Mesendoderm (in vitro differentiated cells): Measurements from ENCODE around the gene DNAJC15.

Experiments used
- DNase-seq: peaks from one replicate; pipeline ENCODE4 v3.0.0; 2013
- H2AK5ac ChIP-seq: 2 replicates; pipeline ENCODE4 v1.6.1; 2013; ENCODE audit warnings: low read length, inconsistent platforms
- H2BK120ac ChIP-seq: 2 replicates; pipeline ENCODE4 v1.6.1; 2013; ENCODE audit warnings: low read depth, mild to moderate bottlenecking, low read length, moderate library complexity, mixed read lengths
- H2BK15ac ChIP-seq: replicated peaks from 2 replicates; pipeline ENCODE4 v1.6.1; 2013; ENCODE audit warnings: low read depth, mild to moderate bottlenecking, moderate library complexity
- H2BK5ac ChIP-seq: 2 replicates; pipeline ENCODE4 v1.6.1; 2013; ENCODE audit warnings: low read length, inconsistent platforms
- H3K18ac ChIP-seq: 2 replicates; pipeline ENCODE4 v1.6.1; 2013; ENCODE audit warnings: mild to moderate bottlenecking, low read length, mixed read lengths
- H3K23ac ChIP-seq: one replicate; pipeline ENCODE4 v1.6.1; 2013; ENCODE audit warnings: low read length
- H3K27ac ChIP-seq: 2 replicates; pipeline ENCODE4 v1.5.1; 2013; ENCODE audit warnings: low read depth, mild to moderate bottlenecking, inconsistent platforms, low read length, moderate library complexity
- H3K27me3 ChIP-seq: 2 replicates; pipeline ENCODE4 v1.6.1; 2013; ENCODE audit warnings: low read length, control low read depth, mild to moderate bottlenecking, inconsistent platforms; ENCODE audit not compliant: insufficient read depth, poor library complexity
- H3K36me3 ChIP-seq: 2 replicates; pipeline ENCODE4 v1.6.1; 2013; ENCODE audit warnings: low read length, inconsistent platforms; ENCODE audit not compliant: control insufficient read depth, insufficient read depth
- H3K4ac ChIP-seq: one replicate; pipeline ENCODE4 v1.6.1; 2013; ENCODE audit warnings: low read depth, mild to moderate bottlenecking, low read length, moderate library complexity
- H3K4me1 ChIP-seq: 2 replicates; pipeline ENCODE4 v1.6.1; 2013; ENCODE audit warnings: low read depth, low read length, inconsistent platforms; ENCODE audit not compliant: control insufficient read depth
- H3K4me2 ChIP-seq: 2 replicates; pipeline ENCODE4 v1.6.1; 2013; ENCODE audit warnings: low read length
- H3K4me3 ChIP-seq: 2 replicates; pipeline ENCODE4 v1.5.1; 2013; ENCODE audit warnings: mild to moderate bottlenecking, low read length
- H3K56ac ChIP-seq: one replicate; pipeline ENCODE4 v1.6.1; 2013; ENCODE audit warnings: low read length
- H3K79me1 ChIP-seq: 2 replicates; pipeline ENCODE4 v1.6.1; 2013; ENCODE audit warnings: low read length, inconsistent platforms
- H3K79me2 ChIP-seq: 2 replicates; pipeline ENCODE4 v1.6.1; 2013; ENCODE audit warnings: mild to moderate bottlenecking, low read length; ENCODE audit not compliant: control insufficient read depth, insufficient read depth
- H3K9ac ChIP-seq: 2 replicates; pipeline ENCODE4 v1.6.1; 2013; ENCODE audit warnings: low read length, inconsistent platforms
- H4K5ac ChIP-seq: one replicate; pipeline ENCODE4 v1.6.1; 2013; ENCODE audit warnings: low read length
- H4K8ac ChIP-seq: one replicate; pipeline ENCODE4 v1.6.1; 2013; ENCODE audit warnings: low read depth, mild to moderate bottlenecking, control low read depth, low read length, moderate library complexity
- WGBS: extraction: QIAGEN DNeasy Blood & Tissue Kit; methylation state at CpG from one replicate; pipeline ENCODE4 v1.1.7; 2013; ENCODE audit warnings: low lambda C conversion rate, missing lambda C conversion rate; ENCODE audit not compliant: insufficient coverage; ENCODE audit errors: extremely low coverage; 5-methylcytosine and 5-hydroxymethylcytosine counted together

DNAJC15 gene

GRCh38 chr13:43154839-43155238 is 131.5 kb downstream of the DNAJC15 start:
- H2BK120ac ChIP-seq, result no peak overlapping the region
- WGBS, result no CpG with 5 or more reads among the region's 3 CpGs
- peaks cover 11% of the 10 kb centered on the region for H3K4me1 ChIP-seq
- H2BK15ac ChIP-seq, result no peak overlapping the region
- H3K4me2 ChIP-seq, result no peak overlapping the region
- no peaks in the 10 kb centered on the region for H3K36me3 ChIP-seq
- H3K4me3 ChIP-seq, result no peak overlapping the region
- no peak overlapping the region for H3K9ac ChIP-seq
- no peak overlapping the region for H2BK5ac ChIP-seq
- H3K79me2 ChIP-seq, result no peaks in the 10 kb centered on the region
- H3K27ac ChIP-seq, result no peak overlapping the region
- H4K8ac ChIP-seq, result no peak overlapping the region
- no peak overlapping the region for H2AK5ac ChIP-seq
- H3K79me1 ChIP-seq, result no peaks in the 10 kb centered on the region
- no peak overlapping the region for H3K18ac ChIP-seq
- H4K5ac ChIP-seq, result no peak overlapping the region
- no peak overlapping the region for H3K23ac ChIP-seq
- DNase-seq, result peak; percentile 92
- no peaks in the 10 kb centered on the region for H3K27me3 ChIP-seq
- no peak overlapping the region for H3K56ac ChIP-seq
- no peak overlapping the region for H3K4ac ChIP-seq

DNA sequence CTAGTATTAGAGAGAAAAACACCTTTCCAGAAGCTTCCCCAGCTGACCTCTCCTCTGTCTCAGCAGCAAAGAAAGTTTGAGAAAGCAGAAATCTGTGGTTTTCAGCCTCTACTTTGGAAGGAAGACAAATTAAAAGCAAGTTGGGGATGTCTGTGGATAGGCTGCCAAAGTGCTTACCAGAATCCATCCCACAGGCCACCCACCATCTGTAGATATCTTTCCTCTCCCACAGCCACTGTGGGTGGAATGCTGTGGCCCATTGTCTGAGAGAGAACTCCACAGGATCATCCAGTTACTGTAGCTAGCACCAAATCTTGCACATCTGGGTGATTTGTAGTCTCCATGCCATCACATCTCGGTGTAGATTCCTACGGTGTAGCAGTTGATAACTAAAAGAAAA is 133.5 kb downstream of the DNAJC15 start:
- no peak overlapping the region for H3K4me2 ChIP-seq
- no peak overlapping the region for H2AK5ac ChIP-seq
- no peaks in the 10 kb centered on the region for H3K36me3 ChIP-seq
- peaks cover 11% of the 10 kb centered on the region for H3K4me1 ChIP-seq
- no peak overlapping the region for H2BK120ac ChIP-seq
- H3K18ac ChIP-seq, result no peak overlapping the region
- H4K8ac ChIP-seq, result no peak overlapping the region
- H3K27ac ChIP-seq, result no peak overlapping the region
- H3K23ac ChIP-seq, result no peak overlapping the region
- H2BK5ac ChIP-seq, result no peak overlapping the region
- no peak overlapping the region for H2BK15ac ChIP-seq
- H3K27me3 ChIP-seq, result no peaks in the 10 kb centered on the region
- H4K5ac ChIP-seq, result no peak overlapping the region
- WGBS, result no CpG with 5 or more reads among the region's 2 CpGs
- no peak overlapping the region for H3K4me3 ChIP-seq
- no peaks in the 10 kb centered on the region for H3K79me1 ChIP-seq
- DNase-seq, result no peak
- H3K9ac ChIP-seq, result no peak overlapping the region
- no peak overlapping the region for H3K56ac ChIP-seq
- H3K4ac ChIP-seq, result no peak overlapping the region
- no peaks in the 10 kb centered on the region for H3K79me2 ChIP-seq

DNA sequence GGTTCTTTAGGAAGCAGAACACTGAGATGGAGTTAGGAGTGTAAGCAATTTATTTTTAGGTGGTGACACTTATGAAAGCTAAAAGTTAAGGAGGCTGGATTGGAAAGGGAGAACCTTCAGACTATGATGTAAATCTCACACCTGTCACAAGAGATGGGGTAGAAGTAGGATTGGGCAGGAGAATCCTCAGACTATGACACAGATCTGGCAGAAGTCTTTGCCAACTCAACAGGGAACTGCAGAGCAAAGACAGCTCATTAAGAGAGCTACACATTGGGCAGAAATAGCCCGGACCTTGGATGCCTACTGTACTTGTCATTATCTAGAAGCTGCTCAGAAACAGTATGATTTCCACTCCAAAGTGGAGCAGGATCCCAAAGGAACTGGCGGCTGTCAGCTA is 134.4 kb downstream of the DNAJC15 start:
- Histone ChIP-seq H4K8ac (no peak overlapping the region), H3K9ac (no peak overlapping the region), H3K27ac (no peak overlapping the region), H2BK5ac (no peak overlapping the region), H3K4me3 (no peak overlapping the region), H3K56ac (no peak overlapping the region), H4K5ac (no peak overlapping the region), H3K36me3 (no peaks in the 10 kb centered on the region), H3K23ac (no peak overlapping the region), H3K27me3 (no peaks in the 10 kb centered on the region), H2BK120ac (no peak overlapping the region), H3K18ac (no peak overlapping the region), H3K4me2 (no peak overlapping the region), H2AK5ac (no peak overlapping the region), H3K79me1 (no peaks in the 10 kb centered on the region), H3K4ac (no peak overlapping the region), H3K79me2 (no peaks in the 10 kb centered on the region), H3K4me1 (peaks cover 11% of the 10 kb centered on the region), H2BK15ac (no peak overlapping the region)
- no peak for DNase-seq
- no CpG with 5 or more reads among the region's 2 CpGs for WGBS

- no peak for DNase-seq
- Histone ChIP-seq H3K4me2 (no peak overlapping the region), H3K23ac (no peak overlapping the region), H4K8ac (no peak overlapping the region), H3K56ac (no peak overlapping the region), H3K9ac (no peak overlapping the region), H4K5ac (no peak overlapping the region), H2BK5ac (no peak overlapping the region), H3K79me2 (no peaks in the 10 kb centered on the region), H3K27ac (no peak overlapping the region), H2BK120ac (no peak overlapping the region), H3K4me3 (no peak overlapping the region), H3K79me1 (no peaks in the 10 kb centered on the region), H3K27me3 (no peaks in the 10 kb centered on the region), H3K18ac (no peak overlapping the region), H3K4me1 (peaks cover 6% of the 10 kb centered on the region), H2AK5ac (no peak overlapping the region), H3K4ac (no peak overlapping the region), H2BK15ac (no peak overlapping the region), H3K36me3 (no peaks in the 10 kb centered on the region)
- WGBS, result no CpG with 5 or more reads among the region's 3 CpGs
Observed at GRCh38 chr13:43158516-43158915, 135.1 kb downstream of the DNAJC15 start.

GRCh38 chr13:43159026-43159461 is 135.7 kb downstream of the DNAJC15 start:
- Histone ChIP-seq H2BK5ac (no peak overlapping the region), H3K9ac (no peak overlapping the region), H3K4me2 (no peak overlapping the region), H3K27me3 (no peaks in the 10 kb centered on the region), H3K79me2 (no peaks in the 10 kb centered on the region), H3K4me3 (no peak overlapping the region), H3K18ac (no peak overlapping the region), H3K4me1 (peaks cover 2% of the 10 kb centered on the region), H4K5ac (no peak overlapping the region), H3K36me3 (no peaks in the 10 kb centered on the region), H3K56ac (no peak overlapping the region), H3K4ac (no peak overlapping the region), H2BK120ac (no peak overlapping the region), H3K79me1 (no peaks in the 10 kb centered on the region), H3K27ac (no peak overlapping the region), H3K23ac (no peak overlapping the region), H2BK15ac (no peak overlapping the region), H2AK5ac (no peak overlapping the region), H4K8ac (no peak overlapping the region)
- no CpG with 5 or more reads among the region's 3 CpGs for WGBS
- DNase-seq, result peak; percentile 86
